SU-DHL-6 (cell line): ENCODE measurements around the gene PTPN20.

ENCODE experiments used
- H2AFZ ChIP-seq: fragments of 200-600 bp; sonication (generic); 2 replicates; pipeline ENCODE4 v1.6.1; 2014; ENCODE audit warnings: low read depth, mild to moderate bottlenecking, moderate library complexity, mixed read lengths, antibody characterized with exemption, low read length; ENCODE audit not compliant: severe bottlenecking
- H3F3A ChIP-seq: fragments of 200-600 bp; shearing (Covaris generic); 2 replicates; pipeline ENCODE4 v1.6.0; 2016; ENCODE audit warnings: antibody characterized with exemption, mild to moderate bottlenecking; ENCODE audit not compliant: insufficient read depth
- H3K27ac ChIP-seq: fragments of 200-600 bp; sonication (generic); 2 replicates; pipeline ENCODE4 v1.5.1; 2016; ENCODE audit warnings: low read depth, mild to moderate bottlenecking, low read length, moderate library complexity, mixed read lengths
- H3K27me3 ChIP-seq: fragments of 200-600 bp; sonication (generic), shearing (Covaris generic); 2 replicates; pipeline ENCODE4 v1.6.0; 2014; ENCODE audit warnings: mild to moderate bottlenecking, low read length
- H3K36me3 ChIP-seq: fragments of 200-600 bp; sonication (generic); 2 replicates; pipeline ENCODE4 v1.6.1; 2014; ENCODE audit warnings: mild to moderate bottlenecking, low read length, mixed read lengths
- H3K4me2 ChIP-seq: fragments of 300-600, 200-600 bp; shearing (Covaris generic), sonication (generic); 2 replicates; pipeline ENCODE4 v1.6.0; 2014; ENCODE audit warnings: low read length, low read depth, mild to moderate bottlenecking; ENCODE audit not compliant: poor library complexity, severe bottlenecking
- H3K4me3 ChIP-seq: fragments of 200-600 bp; sonication (generic); 2 replicates; pipeline ENCODE4 v1.5.1; 2014; ENCODE audit warnings: antibody characterized with exemption, low read length, mild to moderate bottlenecking, mixed read lengths; ENCODE audit not compliant: insufficient read depth, poor library complexity, severe bottlenecking
- H3K79me2 ChIP-seq: fragments of 200-600 bp; sonication (generic); 2 replicates; pipeline ENCODE4 v1.6.1; 2014; ENCODE audit warnings: mild to moderate bottlenecking, low read length, moderate library complexity; ENCODE audit not compliant: insufficient read depth
- H3K9ac ChIP-seq: fragments of 200-600 bp; sonication (generic); 2 replicates; pipeline ENCODE4 v1.7.0; 2014; ENCODE audit warnings: mild to moderate bottlenecking, low read length
- H3K9me2 ChIP-seq: fragments of 200-600 bp; sonication (generic); replicated peaks from 2 replicates; pipeline ENCODE4 v1.6.1; 2014; ENCODE audit warnings: low read length; ENCODE audit not compliant: insufficient read depth
- H3K9me3 ChIP-seq: fragments of 200-600 bp; sonication (generic); 2 replicates; pipeline ENCODE4 v1.6.1; 2014; ENCODE audit warnings: low read length, mixed read lengths; ENCODE audit not compliant: insufficient read depth
- H4K20me1 ChIP-seq: fragments of 200-600 bp; sonication (generic); 2 replicates; pipeline ENCODE4 v1.6.1; 2014; ENCODE audit warnings: low read depth, mild to moderate bottlenecking, antibody characterized with exemption, low read length, moderate library complexity, mixed read lengths
- CTCF ChIP-seq: fragments of 200-600 bp; sonication (generic); IDR thresholded peaks from one replicate; pipeline ENCODE4 v1.5.1; 2017; ENCODE audit warnings: antibody characterized with exemption, mild to moderate bottlenecking, low read length, moderate library complexity; ENCODE audit not compliant: insufficient read depth, poor library complexity, severe bottlenecking
- EZH2phosphoT487 ChIP-seq: fragments of 200-600 bp; sonication (generic), shearing (Covaris generic); conservative IDR thresholded peaks from 2 replicates; pipeline ENCODE4 v1.6.1; 2018; ENCODE audit warnings: mild to moderate bottlenecking, antibody characterized with exemption, low read length, moderate library complexity, mixed read lengths

Gene PTPN20

GRCh38 chr10:47042780-47043750 is 131.8 kb downstream of the PTPN20 start:
- no peak overlapping the region for H3K27ac ChIP-seq
- H3K27me3 ChIP-seq, result no peaks in the 10 kb centered on the region

GRCh38 chr10:47043928-47044538 is 132.8 kb downstream of the PTPN20 start:
- Histone ChIP-seq H3K9ac (no peak overlapping the region), H3K36me3 (no peaks in the 10 kb centered on the region), H3K9me2 (no peaks in the 10 kb centered on the region), H3K4me3 (no peak overlapping the region), H3F3A (no peaks in the 10 kb centered on the region), H2AFZ (no peak overlapping the region), H3K4me2 (no peak overlapping the region), H3K79me2 (no peaks in the 10 kb centered on the region), H3K9me3 (no peaks in the 10 kb centered on the region), H3K27ac (no peak overlapping the region), H3K27me3 (no peaks in the 10 kb centered on the region), H4K20me1 (no peaks in the 10 kb centered on the region)
- TF ChIP-seq EZH2phosphoT487, result no peak
- TF ChIP-seq CTCF, result no peak

More at GRCh38 chr10:47042780-47043750, 131.8 kb downstream of the PTPN20 start:
- H3K9ac ChIP-seq, result no peak overlapping the region
- no peaks in the 10 kb centered on the region for H3K36me3 ChIP-seq
- TF ChIP-seq EZH2phosphoT487 (no peak), CTCF (no peak)
- no peak overlapping the region for H2AFZ ChIP-seq
- no peak overlapping the region for H3K4me2 ChIP-seq
- H4K20me1 ChIP-seq, result no peaks in the 10 kb centered on the region
- no peaks in the 10 kb centered on the region for H3K79me2 ChIP-seq
- H3K9me2 ChIP-seq, result no peaks in the 10 kb centered on the region
- no peaks in the 10 kb centered on the region for H3K9me3 ChIP-seq
- no peak overlapping the region for H3K4me3 ChIP-seq
- no peaks in the 10 kb centered on the region for H3F3A ChIP-seq

- no peak for TF ChIP-seq EZH2phosphoT487
- TF ChIP-seq CTCF, result no peak
- H3K9ac ChIP-seq, result no peak overlapping the region
- no peaks in the 10 kb centered on the region for H4K20me1 ChIP-seq
- no peaks in the 10 kb centered on the region for H3K36me3 ChIP-seq
- H3K9me2 ChIP-seq, result no peaks in the 10 kb centered on the region
- no peaks in the 10 kb centered on the region for H3K9me3 ChIP-seq
- H2AFZ ChIP-seq, result no peak overlapping the region
- H3K4me2 ChIP-seq, result no peak overlapping the region
- H3K4me3 ChIP-seq, result no peak overlapping the region
- H3F3A ChIP-seq, result no peaks in the 10 kb centered on the region
- no peaks in the 10 kb centered on the region for H3K27me3 ChIP-seq
- H3K79me2 ChIP-seq, result no peaks in the 10 kb centered on the region
- H3K27ac ChIP-seq, result no peak overlapping the region
Measured at GRCh38 chr10:47044741-47045140, 133.5 kb downstream of the PTPN20 start.
